Motor neuron (in vitro differentiated cells): ENCODE measurements around the gene GTF2IRD1. TPM values are rescaled to one million over a fixed set of nuclear protein-coding genes. Genes with fewer than 3 reads are reported as not detected.
"Not testable (repeated sequence)": the region's sequence is repeated elsewhere in the genome, so short reads cannot be mapped to it uniquely, and the experiment has no call there.

Source experiments
- ATAC-seq, 8 experiments: fragments of 200-7000 bp; cut with Tn5 transposase; replicated peaks in 6 of 8; 2 replicates each; pipeline ENCODE4 v1.8.0; 2021; ENCODE audit warnings: mild to moderate bottlenecking in 8 of 8, moderate library complexity in 8 of 8
- H3K27ac ChIP-seq, 2 donors: fragments of 250-450 bp; sonication (Bioruptor Pico); 2 replicates each; pipeline ENCODE4 v1.9.0; 2021; ENCODE audit warnings: antibody characterized with exemption in 2 of 2, mild to moderate bottlenecking in 2 of 2, moderate library complexity in 1 of 2
- H3K4me1 ChIP-seq, 2 donors: fragments of 250-450 bp; sonication (Bioruptor Pico); replicated peaks in 1 of 2; 2 replicates each; pipeline ENCODE4 v1.6.1; 2021; ENCODE audit warnings: antibody characterized with exemption in 2 of 2, mild to moderate bottlenecking in 2 of 2, moderate library complexity in 1 of 2
- H3K4me3 ChIP-seq, 5 donors: fragments of 250-450 bp; sonication (Bioruptor Pico); 2 replicates each; pipeline ENCODE4 v1.9.0; 2021; ENCODE audit warnings: antibody characterized with exemption in 5 of 5, mild to moderate bottlenecking in 5 of 5, moderate library complexity in 4 of 5
- WGBS, 10 experiments: fragments of 450-650 bp; shearing (Covaris generic); methylation state at CpG; one replicate each; pipeline ENCODE4 v1.0.0; 2022; 5-methylcytosine and 5-hydroxymethylcytosine counted together
- in situ Hi-C, 9 experiments: fragments of 400-800 bp; cut with MboI; loops; one replicate each; pipeline ENCODE4 v1.15.0; 2021; ENCODE audit warnings: low sequenced_read_pairs in 9 of 9, low pct_unique_long_range_greater_than_20kb in 2 of 9; ENCODE audit not compliant: unreplicated experiment in 9 of 9
- total RNA-seq, 8 experiments: library from RNA; unstranded; fragments of 300-600 nt; gene quantifications; 2 replicates each; pipeline versions ENCODE4 v1.2.3 to v1.2.4, GENCODE V29; 2022

The GTF2IRD1 gene
- 10 to 100 TPM in 7 of 8 experiments, 1 to 10 TPM in 1; 6.7 to 35.0 (median 24.3) TPM for total RNA-seq

- H3K4me3 ChIP-seq, result peak within 1 kb of the TSS; percentile 61 to 94 (median 76)
- peaks cover 13 to 16% of the 10 kb centered on the region in 2 donors for H3K4me1 ChIP-seq
- ATAC-seq, result peak; percentile 68 to 88 (median 74)
- in situ Hi-C loops, result no loop called here
- WGBS, 10 experiments, result no CpG with 5 or more reads among the region's 62 CpGs
- peak within 1 kb of the TSS; percentile 88 to 91 for H3K27ac ChIP-seq
These were observed at the start of gene GTF2IRD1 for GRCh38 chr7:74453322-74454011. Gene GTF2IRD1, plus strand, starts transcription at chr7:74453906. Its CDS starts 54,175 bp downstream, at chr7:74508081.

GRCh38 chr7:74404388-74404700, 49.4 kb upstream of the GTF2IRD1 start:
- ATAC-seq, result peak in 3 of 8 experiments; percentile 1 to 7 (median 7)
- Histone ChIP-seq H3K4me1 (no peaks in the 10 kb centered on the region), H3K4me3 (no peak overlapping the region), H3K27ac (no peak overlapping the region)
- in situ Hi-C loops, result loop anchor here in 3 of 9 experiments (25.0 kb wide), 3 partner anchors 158 to 633 kb away; no protein-coding TSS in a partner anchor
- WGBS, 10 experiments, result 100% methylated on average over 2 of the region's 8 CpGs; no CpG with 5 or more reads in 9 of the 10 experiments

GRCh38 chr7:74404741-74405140, 49.0 kb upstream of the GTF2IRD1 start:
- no peaks in the 10 kb centered on the region for H3K4me1 ChIP-seq
- in situ Hi-C loops, result loop anchor here in 3 of 9 experiments (25.0 kb wide), 3 partner anchors 158 to 633 kb away; no protein-coding TSS in a partner anchor
- H3K27ac ChIP-seq, result no peak overlapping the region
- ATAC-seq, result peak in 3 of 8 experiments; percentile 9 to 14 (median 11)
- H3K4me3 ChIP-seq, result no peak overlapping the region
- WGBS, 10 experiments, result 80 to 100% (median 94%) methylated on average over 2 to 6 of the region's 15 CpGs; no CpG with 5 or more reads in 6 of the 10 experiments

- Histone ChIP-seq H3K4me1 (no peaks in the 10 kb centered on the region), H3K27ac (no peak overlapping the region), H3K4me3 (no peak overlapping the region)
- in situ Hi-C loops, result loop anchor here in 3 of 9 experiments (25.0 kb wide), 3 partner anchors 157 to 632 kb away; no protein-coding TSS in a partner anchor
- WGBS, 10 experiments, result 32 to 100% (median 48%) methylated on average over 1 to 8 of the region's 31 CpGs; no CpG with 5 or more reads in 6 of the 10 experiments
- ATAC-seq, result peak in 6 of 8 experiments; percentile 24 to 56 (median 34)
These were observed 48.4 kb upstream of the GTF2IRD1 start for GRCh38 chr7:74405191-74405898.

- in situ Hi-C loops, result loop anchor here in 3 of 9 experiments (25.0 kb wide), 3 partner anchors 156 to 631 kb away; no protein-coding TSS in a partner anchor
- WGBS, 10 experiments, result 80 to 97% (median 90%) methylated on average over 5 to 10 of the region's 20 CpGs; no CpG with 5 or more reads in 5 of the 10 experiments
- H3K27ac ChIP-seq, result no peak overlapping the region
- ATAC-seq, result peak in 1 of 8 experiments; percentile 18
- no peak overlapping the region for H3K4me3 ChIP-seq
- H3K4me1 ChIP-seq, result no peaks in the 10 kb centered on the region
These were observed 47.7 kb upstream of the GTF2IRD1 start for GRCh38 chr7:74405899-74406512.

GRCh38 chr7:74407958-74408357, 45.7 kb upstream of the GTF2IRD1 start:
- ATAC-seq, result no peak
- in situ Hi-C loops, result loop anchor here in 3 of 9 experiments (25.0 kb wide), 3 partner anchors 154 to 629 kb away; no protein-coding TSS in a partner anchor

GRCh38 chr7:74409571-74409970, 44.1 kb upstream of the GTF2IRD1 start:
- no peak overlapping the region for H3K4me3 ChIP-seq
- WGBS, 10 experiments, result 80 to 100% (median 92%) methylated on average over 1 to 7 of the region's 7 CpGs; no CpG with 5 or more reads in 1 of the 10 experiments
- H3K4me1 ChIP-seq, result no peaks in the 10 kb centered on the region
- ATAC-seq, result no peak
- in situ Hi-C loops, result loop anchor here in 3 of 9 experiments (25.0 kb wide), 3 partner anchors 153 to 628 kb away; no protein-coding TSS in a partner anchor
- no peak overlapping the region for H3K27ac ChIP-seq

More at GRCh38 chr7:74407958-74408357, 45.7 kb upstream of the GTF2IRD1 start:
- 33 to 100% (median 69%) methylated on average over 1 to 4 of the region's 4 CpGs; no CpG with 5 or more reads in 2 of the 10 experiments for WGBS, 10 experiments
- no peak overlapping the region for H3K27ac ChIP-seq
- no peak overlapping the region for H3K4me3 ChIP-seq
- H3K4me1 ChIP-seq, result no peaks in the 10 kb centered on the region

GRCh38 chr7:74410772-74411171, 42.9 kb upstream of the GTF2IRD1 start:
- WGBS, 10 experiments, result 30 to 100% (median 81%) methylated on average over 1 to 2 of the region's 2 CpGs; no CpG with 5 or more reads in 2 of the 10 experiments

GRCh38 chr7:74411571-74411970, 42.1 kb upstream of the GTF2IRD1 start:
- not testable (repeated sequence) for H3K4me3 ChIP-seq, H3K27ac ChIP-seq, H3K4me1 ChIP-seq, ATAC-seq
- in situ Hi-C loops, result loop anchor here in 4 of 9 experiments (10.0 to 25.0 kb wide), 4 partner anchors 151 to 626 kb away; no protein-coding TSS in a partner anchor
- WGBS, 10 experiments, result 52 to 100% (median 80%) methylated on average over 1 to 5 of the region's 5 CpGs; no CpG with 5 or more reads in 1 of the 10 experiments

More at GRCh38 chr7:74410772-74411171, 42.9 kb upstream of the GTF2IRD1 start:
- no peak overlapping the region for H3K4me3 ChIP-seq
- no peak for ATAC-seq
- H3K27ac ChIP-seq, result no peak overlapping the region
- in situ Hi-C loops, result loop anchor here in 4 of 9 experiments (10.0 to 25.0 kb wide), 4 partner anchors 152 to 627 kb away; no protein-coding TSS in a partner anchor
- no peaks in the 10 kb centered on the region for H3K4me1 ChIP-seq

GRCh38 chr7:74412056-74412455, 41.6 kb upstream of the GTF2IRD1 start:
- in situ Hi-C loops, result loop anchor here in 4 of 9 experiments (10.0 to 25.0 kb wide), 4 partner anchors 150 to 625 kb away; no protein-coding TSS in a partner anchor
- H3K27ac ChIP-seq, result no peak overlapping the region
- peak in 1 of 8 experiments; percentile 36 for ATAC-seq
- H3K4me1 ChIP-seq, result no peaks in the 10 kb centered on the region
- H3K4me3 ChIP-seq, result no peak overlapping the region
- 58 to 100% (median 80%) methylated on average over 1 to 4 of the region's 4 CpGs; no CpG with 5 or more reads in 5 of the 10 experiments for WGBS, 10 experiments

- Histone ChIP-seq H3K4me3 (no peak overlapping the region), H3K27ac (no peak overlapping the region), H3K4me1 (no peaks in the 10 kb centered on the region)
- in situ Hi-C loops, result loop anchor here in 4 of 9 experiments (10.0 to 25.0 kb wide), 4 partner anchors 150 to 625 kb away; no protein-coding TSS in a partner anchor
- WGBS, 10 experiments, result 52 to 100% (median 83%) methylated on average over 1 to 3 of the region's 3 CpGs; no CpG with 5 or more reads in 2 of the 10 experiments
- ATAC-seq, result no peak
These were observed 41.1 kb upstream of the GTF2IRD1 start for GRCh38 chr7:74412603-74413002.
